Measurements from ENCODE around the gene PRDM16.
"Not testable (repeated sequence)": the region's sequence is repeated elsewhere in the genome, so short reads cannot be mapped to it uniquely, and the experiment has no call there.

PRDM16 gene

GRCh38 chr1:3235496-3235895 is 166.5 kb downstream of the PRDM16 start:
- no peak for DNase-seq

DNA sequence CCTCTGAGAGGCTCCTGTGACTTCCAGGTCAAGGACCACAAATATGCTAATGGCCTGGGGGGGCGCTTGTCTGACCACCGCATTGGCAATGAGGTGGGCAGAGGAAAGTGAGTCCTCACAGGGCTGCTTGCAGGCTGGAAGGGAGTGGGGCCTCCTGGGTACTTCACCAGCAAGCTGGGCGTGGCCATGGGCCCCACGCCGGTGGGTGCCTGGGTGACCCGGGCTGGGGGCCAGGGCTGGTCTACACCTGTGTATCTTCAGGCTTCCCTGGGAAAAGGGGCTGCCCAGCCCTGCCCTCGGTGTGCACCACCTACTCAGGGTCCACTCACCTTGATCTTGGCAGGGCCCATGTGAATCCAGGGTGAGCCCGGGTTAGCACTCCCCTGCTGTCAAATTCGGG is 167.4 kb downstream of the PRDM16 start:
- no peak for DNase-seq

DNA sequence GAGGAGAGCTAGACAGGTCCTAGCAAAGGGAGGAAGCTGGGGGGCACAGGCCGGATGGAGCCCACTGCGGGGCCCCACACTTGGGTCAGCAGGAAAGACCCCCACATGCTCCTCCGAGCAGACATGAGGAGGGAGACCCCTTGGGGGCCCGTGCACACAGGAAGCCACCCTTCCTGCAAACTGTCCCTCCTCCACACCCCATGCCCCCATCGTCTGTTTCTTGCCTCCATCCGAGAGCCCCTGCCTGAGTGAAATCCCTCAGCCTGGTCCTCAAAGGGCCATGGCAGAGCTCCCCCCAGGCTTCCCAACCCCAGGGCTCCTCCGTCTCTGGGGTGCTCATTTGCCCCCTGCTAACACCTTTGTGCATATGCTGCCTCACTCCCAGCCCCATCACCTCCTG is 168.0 kb downstream of the PRDM16 start:
- DNase-seq = no peak

DNA sequence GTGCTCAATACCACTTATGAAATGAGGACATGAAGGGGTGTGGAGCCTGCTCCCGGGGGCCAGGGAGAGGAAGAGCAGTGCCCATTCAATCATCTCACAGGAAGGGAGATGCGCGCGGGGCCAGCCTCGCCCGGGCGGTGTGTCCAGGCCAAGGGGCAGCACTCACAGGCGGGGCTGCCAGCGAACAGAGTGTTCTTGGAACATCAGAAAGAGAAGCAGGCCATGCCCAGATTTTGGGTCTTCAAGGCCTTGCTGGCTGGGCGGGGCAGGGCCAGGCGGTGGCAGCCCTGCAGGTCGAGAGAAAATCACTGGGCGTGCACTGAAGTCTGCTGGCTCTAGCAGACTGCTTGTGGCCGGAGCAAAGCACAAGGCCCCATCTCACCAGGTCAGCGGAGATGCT is 168.6 kb downstream of the PRDM16 start:
- DNase-seq = no peak

DNA sequence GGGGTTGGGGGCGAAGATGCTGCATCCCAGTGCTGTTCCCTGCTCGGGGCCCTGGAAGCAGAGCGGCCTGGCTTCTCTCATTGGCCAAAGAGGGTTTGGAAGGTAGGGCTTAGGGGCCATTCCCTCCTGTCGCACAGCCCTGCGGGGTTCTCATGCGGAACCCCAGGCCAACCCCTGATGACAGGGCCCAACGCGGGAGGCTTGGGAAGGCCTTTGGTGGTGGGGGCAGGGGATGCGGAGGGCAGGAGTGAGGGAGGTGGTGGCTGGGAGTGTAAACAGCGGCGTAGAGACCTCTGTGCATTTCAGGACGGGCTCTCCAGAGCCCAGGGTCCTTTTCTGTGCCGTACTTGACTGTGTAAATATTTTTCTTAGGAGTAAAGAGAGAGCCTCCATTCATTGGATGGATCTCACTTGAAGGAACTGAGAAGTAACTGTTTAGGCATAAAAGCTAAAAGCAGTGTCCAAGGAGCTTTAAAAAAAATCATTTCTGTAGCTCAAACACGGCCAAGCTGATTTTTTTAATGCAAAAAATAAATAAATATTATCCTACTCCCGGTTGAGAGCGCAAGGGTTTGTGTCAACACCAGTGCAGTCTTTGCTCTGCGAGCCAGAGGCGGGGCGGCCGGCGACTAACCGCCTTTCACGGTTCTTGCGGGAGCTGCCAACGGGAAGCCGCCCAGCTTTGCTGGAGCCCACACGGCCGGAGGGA is 169.1 kb downstream of the PRDM16 start:
- DNase-seq = no peak

DNA sequence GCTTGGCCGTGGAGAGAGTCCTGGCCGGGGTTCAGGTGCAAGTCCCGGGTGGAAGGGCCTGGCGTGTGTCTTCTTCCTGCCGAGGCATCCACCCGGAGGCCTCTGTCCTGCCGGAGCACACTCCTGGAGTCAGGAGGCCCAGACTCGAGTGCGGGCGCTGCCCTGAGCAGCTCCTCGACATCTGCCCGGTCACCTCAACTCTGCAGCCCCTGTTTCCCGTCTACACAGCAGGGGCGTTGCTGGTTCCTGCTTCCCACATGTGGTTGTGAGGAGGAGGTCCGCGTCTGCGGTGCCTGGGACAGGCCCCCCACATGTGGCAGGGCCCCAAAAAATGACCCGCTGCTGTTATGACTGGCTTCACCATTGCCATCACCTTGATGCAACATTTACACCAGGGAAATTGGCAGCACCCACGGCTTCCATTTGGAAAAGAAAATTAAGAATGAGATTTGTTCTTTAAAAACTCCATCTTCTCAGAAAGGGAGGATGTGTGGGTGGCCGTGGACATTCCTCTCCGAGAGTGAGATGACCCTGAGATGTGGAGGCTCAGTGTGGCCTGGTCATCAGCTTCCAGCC is 169.8 kb downstream of the PRDM16 start:
- no peak for DNase-seq

GRCh38 chr1:3239991-3240390 is 171.0 kb downstream of the PRDM16 start:
- not testable (repeated sequence) for DNase-seq

GRCh38 chr1:3240524-3241235 is 171.7 kb downstream of the PRDM16 start:
- DNase-seq = no peak

DNA sequence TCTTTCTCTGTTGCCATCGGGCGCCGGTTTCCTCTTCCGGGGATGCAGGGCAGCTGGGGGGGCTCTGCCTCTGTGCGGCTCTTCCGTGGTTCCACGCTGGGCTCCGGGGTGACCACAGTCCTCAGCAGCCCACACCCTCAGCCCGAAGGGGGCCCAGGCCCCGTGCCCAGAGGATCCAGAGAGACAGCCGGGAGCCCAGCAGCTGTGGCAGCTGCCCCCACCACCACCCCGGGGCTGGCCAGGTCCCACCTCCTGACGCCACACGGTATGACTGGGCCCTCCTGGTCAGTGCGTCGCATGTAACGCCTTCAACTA is 172.2 kb downstream of the PRDM16 start:
- no peak for DNase-seq

DNA sequence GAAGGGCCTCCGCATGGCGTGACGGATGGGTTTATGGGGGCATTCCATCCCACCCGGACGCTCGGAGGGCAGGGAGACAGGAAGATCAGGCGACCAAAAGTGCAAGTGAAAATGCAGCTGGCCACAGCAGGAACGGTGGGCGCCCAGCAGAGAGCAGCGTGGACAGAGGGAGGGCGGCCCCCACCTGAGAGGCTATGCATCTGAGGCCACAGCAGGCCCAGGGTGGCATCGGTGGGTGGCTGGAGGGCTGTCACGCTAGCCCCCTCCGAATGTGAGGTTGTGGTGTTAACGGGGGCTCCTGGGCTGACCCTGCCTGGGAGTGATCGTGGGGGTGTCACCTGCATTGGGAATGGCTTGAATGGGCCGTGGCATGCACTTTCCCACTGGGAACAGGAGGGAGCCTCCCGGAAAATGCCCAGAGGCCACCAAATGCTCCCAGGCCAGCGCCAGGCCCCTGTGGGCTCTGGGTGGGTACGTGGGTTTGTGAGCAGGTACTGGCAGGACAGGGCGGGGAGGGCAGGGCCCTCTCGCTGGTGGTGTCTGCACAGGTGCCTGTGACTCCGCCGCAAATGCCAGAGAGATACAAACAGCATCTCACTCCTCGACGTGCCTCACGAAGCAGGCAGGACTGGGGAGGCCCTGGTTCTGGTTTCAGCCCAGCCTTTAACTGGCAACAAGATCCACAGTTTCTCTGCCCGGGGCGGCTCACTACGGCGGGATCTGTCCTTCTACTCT is 172.8 kb downstream of the PRDM16 start:
- DNase-seq = no peak

DNA sequence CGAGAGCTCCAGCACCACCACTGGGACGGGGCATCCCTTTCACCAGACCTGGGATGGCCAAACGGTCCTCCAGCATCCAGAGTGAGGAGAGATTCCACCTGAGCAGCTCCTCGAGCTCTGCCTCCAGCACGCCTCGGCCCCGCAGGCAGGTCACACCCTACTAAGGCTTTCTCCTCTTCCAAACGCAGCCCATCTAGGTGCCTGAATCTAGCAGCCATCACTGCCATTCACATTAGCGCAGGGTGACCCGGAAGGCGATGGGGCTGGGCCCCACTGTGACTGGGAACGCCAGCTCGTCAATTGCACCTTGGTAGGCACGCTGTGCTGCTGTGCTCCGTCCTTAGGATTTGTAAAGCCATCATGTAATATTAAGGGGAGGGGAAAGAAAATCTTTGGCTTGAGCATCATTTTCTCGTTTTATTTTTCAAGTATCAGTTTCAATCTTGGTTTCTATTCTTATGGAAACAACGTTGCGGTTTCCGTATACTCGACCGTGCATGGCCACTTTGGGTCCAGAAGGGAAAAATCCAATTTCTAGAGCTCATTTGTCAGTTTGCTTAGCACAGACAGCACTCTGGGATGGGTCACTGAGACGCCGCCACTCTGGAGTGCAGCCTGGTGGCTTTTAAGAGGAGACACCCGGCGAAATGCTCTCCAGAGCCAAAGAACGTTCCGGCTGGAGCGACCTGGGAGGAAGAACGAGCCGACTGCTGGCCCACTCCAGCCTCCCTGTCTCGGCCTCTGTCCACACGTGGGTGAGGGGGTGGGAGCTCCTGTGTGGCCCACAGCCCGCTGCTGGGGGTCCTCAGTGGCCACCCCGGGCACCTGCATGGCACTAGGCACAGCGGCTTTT is 173.6 kb downstream of the PRDM16 start:
- DNase-seq = no peak

GRCh38 chr1:3243304-3243703 is 174.3 kb downstream of the PRDM16 start:
- DNase-seq = no peak

DNA sequence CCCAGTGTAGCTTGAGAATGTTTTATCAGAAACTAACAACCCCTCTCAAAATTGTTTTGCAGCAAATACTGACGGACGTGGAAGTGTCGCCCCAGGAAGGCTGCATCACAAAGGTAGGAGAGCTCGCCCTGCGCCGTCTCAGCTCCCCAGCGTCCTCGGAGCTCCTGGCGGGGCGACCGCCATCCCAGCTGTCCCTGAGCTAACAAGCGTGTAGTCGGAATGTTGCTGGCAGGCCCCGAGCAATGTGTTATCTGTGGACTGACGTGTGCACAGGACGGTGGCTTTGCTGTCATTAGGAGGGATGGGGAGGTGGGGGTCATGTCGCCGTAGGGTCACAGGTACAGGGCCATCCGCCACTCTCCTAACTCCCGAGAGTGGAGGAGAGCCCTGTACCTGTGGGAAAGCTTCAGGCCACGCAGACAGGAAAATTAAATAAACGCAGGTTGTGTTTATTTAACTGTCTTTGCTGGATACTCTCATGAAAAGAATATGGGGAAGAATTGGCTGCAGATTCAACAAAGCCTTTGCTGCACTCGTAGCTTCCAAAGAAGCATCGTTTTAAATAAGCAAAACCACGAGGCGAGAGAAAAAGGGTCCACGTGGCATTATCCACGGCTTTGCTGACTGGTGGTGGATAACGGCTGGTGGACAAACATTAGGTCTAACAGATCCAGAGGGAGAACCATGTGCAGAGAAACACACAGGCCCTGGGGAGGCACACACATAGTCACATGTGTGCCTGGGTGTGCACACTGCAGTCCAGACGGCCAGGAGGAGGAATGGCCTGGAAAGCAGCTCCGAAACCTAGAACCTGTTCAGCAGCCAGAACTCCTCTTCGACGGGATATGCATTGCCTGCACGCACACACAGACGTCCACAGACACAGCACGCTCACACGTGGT is 175.3 kb downstream of the PRDM16 start:
- no peak for DNase-seq

DNA sequence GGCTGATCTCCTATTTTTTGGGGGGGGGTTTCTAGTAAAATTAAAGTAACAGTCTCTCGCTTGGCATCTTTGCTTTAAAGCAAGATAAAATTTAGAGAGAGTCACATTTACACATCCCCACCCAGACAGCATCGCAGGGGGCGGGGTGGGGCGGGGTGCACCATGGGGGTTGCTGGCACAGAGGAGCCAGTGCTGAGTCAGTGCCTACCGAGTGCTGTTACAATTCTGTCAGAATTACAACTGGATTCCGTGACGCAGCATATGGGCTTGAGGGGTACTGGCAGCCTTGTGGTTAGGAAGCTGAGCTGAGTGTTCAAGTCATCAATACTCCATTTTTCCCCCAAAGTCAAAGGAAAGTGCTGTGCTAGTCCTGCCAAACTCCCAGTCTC is 175.9 kb downstream of the PRDM16 start:
- DNase-seq = no peak

DNA sequence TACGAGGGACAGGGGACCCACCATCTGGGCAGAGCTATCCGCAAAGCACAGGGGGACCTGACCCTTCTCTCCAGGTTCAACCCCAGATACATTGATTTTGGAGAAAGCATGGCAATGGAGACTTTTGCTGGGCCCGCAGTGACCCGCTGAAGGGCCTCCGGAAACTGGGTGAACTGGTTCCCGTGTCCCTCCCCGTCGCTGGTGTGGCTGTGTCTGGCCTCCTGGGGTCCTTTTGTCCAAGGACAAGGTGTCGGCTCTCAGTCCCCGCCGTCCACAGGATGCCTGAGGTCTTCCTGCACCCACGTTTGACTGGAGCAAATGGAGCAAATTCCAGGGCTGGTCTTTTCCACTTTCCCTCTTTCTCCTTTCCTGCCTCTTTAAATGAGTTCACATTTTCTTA is 176.3 kb downstream of the PRDM16 start:
- no peak for DNase-seq

- no peak for DNase-seq
Measured at GRCh38 chr1:3245768-3246167, 176.8 kb downstream of the PRDM16 start.

DNA sequence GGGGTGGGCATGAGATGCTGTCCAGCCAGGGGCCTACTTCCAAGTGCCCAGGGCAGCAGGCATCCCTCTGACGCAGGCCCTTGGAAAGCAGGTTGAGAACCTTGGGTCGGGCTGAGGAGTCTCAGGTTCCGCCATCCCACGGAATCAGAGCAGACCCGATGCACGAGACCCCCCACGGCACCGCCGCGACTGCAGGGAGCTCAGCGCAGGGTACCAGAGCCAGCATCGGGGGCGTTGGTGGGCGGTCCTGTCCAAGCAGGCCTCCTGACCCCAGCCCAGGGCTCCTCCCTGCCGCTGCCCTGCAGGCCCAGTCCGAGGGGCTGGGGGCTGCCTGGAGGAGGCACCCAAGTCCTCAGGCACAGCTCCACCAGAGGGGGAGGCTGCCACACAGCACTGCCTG is 177.2 kb downstream of the PRDM16 start:
- DNase-seq = no peak

- no peak for DNase-seq
Measured at GRCh38 chr1:3247521-3248121, 178.6 kb downstream of the PRDM16 start.

GRCh38 chr1:3248155-3249141 is 179.4 kb downstream of the PRDM16 start:
- DNase-seq = no peak

DNA sequence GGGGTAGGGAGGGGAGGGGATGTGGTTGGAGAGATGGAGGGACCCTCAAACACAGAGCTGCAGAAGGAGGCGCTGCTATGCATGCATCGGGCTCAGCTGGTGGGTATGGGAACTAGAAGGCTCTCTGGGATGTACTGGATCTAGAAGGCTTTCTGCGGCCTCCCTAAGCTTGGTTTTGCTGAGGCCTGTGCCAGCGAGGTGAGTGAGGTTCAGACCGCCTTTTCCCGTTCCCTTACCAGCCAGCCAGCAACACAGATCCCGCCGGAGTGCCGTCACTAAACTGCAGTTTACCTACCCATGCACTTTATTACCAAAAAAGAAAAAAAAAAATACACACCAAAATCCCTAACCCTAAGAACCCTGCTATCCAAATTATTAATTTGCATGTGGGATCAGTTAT is 180.2 kb downstream of the PRDM16 start:
- no peak for DNase-seq

Measured in CD4-positive, alpha-beta T cell treated with Interleukin-6 for 4 hours (primary cell).